ENCODE data around the gene PLCB3.
A peak's percentile ranks its signal among the peaks of the same experiment; 100 is the strongest.

DNA sequence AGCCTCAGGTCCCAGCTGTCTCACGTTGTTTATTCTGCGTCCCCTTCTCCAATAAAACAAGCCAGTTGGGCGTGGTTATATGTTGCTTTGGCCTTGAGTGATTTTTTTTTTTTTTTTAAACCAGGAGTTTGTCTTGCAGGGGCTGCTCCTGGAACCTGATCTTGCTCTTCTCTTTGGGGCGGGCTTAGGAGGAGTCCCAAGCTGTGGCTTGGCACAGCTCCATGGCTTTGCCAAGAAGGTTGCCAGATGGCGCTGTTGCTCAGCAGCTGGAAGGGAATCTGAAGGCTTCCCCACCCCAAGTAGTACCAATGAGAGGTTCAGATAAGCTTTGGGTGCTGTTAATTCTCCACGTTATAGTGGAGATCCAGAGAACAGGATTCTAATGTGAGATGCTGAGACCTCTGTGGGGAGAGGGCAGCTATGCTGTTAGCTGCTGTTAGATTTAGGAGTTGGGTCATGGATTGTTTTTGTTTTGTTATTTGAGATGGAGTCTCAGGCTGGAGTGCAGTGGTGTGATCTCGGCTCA is 46.8 kb upstream of the PLCB3 start:
- TF ChIP-seq, protein P1, sequence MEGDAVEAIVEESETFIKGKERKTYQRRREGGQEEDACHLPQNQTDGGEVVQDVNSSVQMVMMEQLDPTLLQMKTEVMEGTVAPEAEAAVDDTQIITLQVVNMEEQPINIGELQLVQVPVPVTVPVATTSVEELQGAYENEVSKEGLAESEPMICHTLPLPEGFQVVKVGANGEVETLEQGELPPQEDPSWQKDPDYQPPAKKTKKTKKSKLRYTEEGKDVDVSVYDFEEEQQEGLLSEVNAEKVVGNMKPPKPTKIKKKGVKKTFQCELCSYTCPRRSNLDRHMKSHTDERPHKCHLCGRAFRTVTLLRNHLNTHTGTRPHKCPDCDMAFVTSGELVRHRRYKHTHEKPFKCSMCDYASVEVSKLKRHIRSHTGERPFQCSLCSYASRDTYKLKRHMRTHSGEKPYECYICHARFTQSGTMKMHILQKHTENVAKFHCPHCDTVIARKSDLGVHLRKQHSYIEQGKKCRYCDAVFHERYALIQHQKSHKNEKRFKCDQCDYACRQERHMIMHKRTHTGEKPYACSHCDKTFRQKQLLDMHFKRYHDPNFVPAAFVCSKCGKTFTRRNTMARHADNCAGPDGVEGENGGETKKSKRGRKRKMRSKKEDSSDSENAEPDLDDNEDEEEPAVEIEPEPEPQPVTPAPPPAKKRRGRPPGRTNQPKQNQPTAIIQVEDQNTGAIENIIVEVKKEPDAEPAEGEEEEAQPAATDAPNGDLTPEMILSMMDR (IDR thresholded peaks at IDR 0.05; ENCODE audit: insufficient read depth, low read depth, low read length) = peak; percentile 84
- no peak for TF ChIP-seq EZH2 (IDR thresholded peaks at IDR 0.05; ENCODE audit: insufficient read depth, low read length)

All from astrocyte (in vitro differentiated cells and primary cell).